Colon (tissue), 2 donors: ENCODE data around the gene HEXB.

ENCODE experiments used
- FAIRE-seq: peaks from 2 replicates; lab custom pipeline; 2012; peaks lifted over from hg19 to GRCh38; lab: Jason Lieb, UNC
- donor health status: control.
- donor health status: control.

HEXB gene

GRCh38 chr5:74684900-74685851 is at the start of gene HEXB:
Gene HEXB, plus strand, starts transcription at chr5:74685233. Its CDS starts 28 bp downstream, at chr5:74685261.
- FAIRE-seq: no peak

GRCh38 chr5:74636149-74636548 is 48.9 kb upstream of the HEXB start:
- FAIRE-seq: no peak

GRCh38 chr5:74636552-74636951 is 48.5 kb upstream of the HEXB start:
- no peak for FAIRE-seq

- no peak for FAIRE-seq
Measured at GRCh38 chr5:74638544-74638969, 46.5 kb upstream of the HEXB start.

- no peak for FAIRE-seq
Measured at GRCh38 chr5:74638970-74639806, 45.8 kb upstream of the HEXB start.

GRCh38 chr5:74639807-74640449 is 45.1 kb upstream of the HEXB start:
- FAIRE-seq: no peak

- no peak for FAIRE-seq
Measured at GRCh38 chr5:74640450-74640953, 44.5 kb upstream of the HEXB start, which contains the start of gene ENC1. Gene ENC1, minus strand, starts transcription at chr5:74640728. Its CDS starts 4,243 bp downstream, at chr5:74636485.

- FAIRE-seq: no peak
Measured at GRCh38 chr5:74640954-74641734, 43.9 kb upstream of the HEXB start.

GRCh38 chr5:74641735-74642542 is 43.1 kb upstream of the HEXB start:
- FAIRE-seq: no peak

- no peak for FAIRE-seq
Measured at GRCh38 chr5:74642543-74642863, 42.5 kb upstream of the HEXB start.

GRCh38 chr5:74643111-74643562 is 41.9 kb upstream of the HEXB start:
- FAIRE-seq: no peak

- no peak for FAIRE-seq
Measured at GRCh38 chr5:74647096-74647495, 37.9 kb upstream of the HEXB start.

GRCh38 chr5:74648835-74649293 is 36.2 kb upstream of the HEXB start:
- FAIRE-seq: no peak

- FAIRE-seq: no peak
Measured at GRCh38 chr5:74649421-74649973, 35.5 kb upstream of the HEXB start.

- no peak for FAIRE-seq
Measured at GRCh38 chr5:74651710-74652109, 33.3 kb upstream of the HEXB start.

- no peak for FAIRE-seq
Measured at GRCh38 chr5:74652576-74652975, 32.5 kb upstream of the HEXB start.

GRCh38 chr5:74653991-74654390 is 31.0 kb upstream of the HEXB start:
- no peak for FAIRE-seq

- no peak for FAIRE-seq
Measured at GRCh38 chr5:74655206-74655605, 29.8 kb upstream of the HEXB start.

- no peak for FAIRE-seq
Measured at GRCh38 chr5:74655716-74656115, 29.3 kb upstream of the HEXB start.

- no peak for FAIRE-seq
Measured at GRCh38 chr5:74657165-74657564, 27.9 kb upstream of the HEXB start.
